Right ventricle myocardium inferior (tissue), 1 donor: ENCODE results near the gene ERV3-1. TPM values are rescaled to one million over a fixed set of nuclear protein-coding genes. Genes with fewer than 3 reads are reported as not detected.
"Not testable (repeated sequence)": the region's sequence is repeated elsewhere in the genome, so short reads cannot be mapped to it uniquely, and the experiment has no call there.

Experiments used
- ATAC-seq: fragments of 200-7000 bp; cut with Tn5 transposase; one replicate; pipeline ENCODE4 v1.9.1; 2020; ENCODE audit warnings: mild to moderate bottlenecking, moderate library complexity
- DNase-seq: peaks from one replicate; pipeline ENCODE4 v3.0.0; 2021; ENCODE audit errors: missing footprints
- intact Hi-C: fragments of 100-400 bp; cut with DNase I; formaldehyde crosslinking; loops from one replicate; pipeline ENCODE4 v1.11.0; 2022
- total RNA-seq: library from RNA; stranded (reverse); fragmentation: NEBNext Ultra II Directional; extraction: Animal tissue kit (Norgen Biotek cat#: 25700); gene quantifications from one replicate; pipeline ENCODE4 v1.2.1, GENCODE V29; 2021
- donor health status: DM: no; HTN: yes; CAD: no; lungs with severe emphysema.

ERV3-1 gene
- total RNA-seq, 1 donor from 2014 or later: 5.4 TPM

DNA sequence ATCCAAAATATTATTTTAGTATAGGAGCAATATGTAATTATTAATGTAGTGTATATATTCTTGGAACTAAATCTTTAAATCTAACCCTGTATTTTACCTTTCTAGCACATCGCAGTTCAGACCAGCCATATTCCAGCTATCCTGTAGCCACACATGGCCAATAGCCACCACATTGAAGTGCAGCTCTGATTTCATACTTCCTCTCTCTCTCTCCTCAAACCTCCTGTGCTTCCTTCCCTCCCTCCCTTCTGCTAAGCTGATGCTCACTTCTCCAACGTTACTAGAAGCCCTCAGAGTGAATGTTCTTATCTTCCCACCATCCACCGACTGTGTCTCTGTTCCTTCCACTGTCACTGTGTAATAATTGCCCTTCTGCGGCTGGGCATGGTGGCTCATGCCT lies 549 bp upstream of the ERV3-1 start:
- DNase-seq, ATAC-seq, intact Hi-C loops: not testable (repeated sequence)

DNA sequence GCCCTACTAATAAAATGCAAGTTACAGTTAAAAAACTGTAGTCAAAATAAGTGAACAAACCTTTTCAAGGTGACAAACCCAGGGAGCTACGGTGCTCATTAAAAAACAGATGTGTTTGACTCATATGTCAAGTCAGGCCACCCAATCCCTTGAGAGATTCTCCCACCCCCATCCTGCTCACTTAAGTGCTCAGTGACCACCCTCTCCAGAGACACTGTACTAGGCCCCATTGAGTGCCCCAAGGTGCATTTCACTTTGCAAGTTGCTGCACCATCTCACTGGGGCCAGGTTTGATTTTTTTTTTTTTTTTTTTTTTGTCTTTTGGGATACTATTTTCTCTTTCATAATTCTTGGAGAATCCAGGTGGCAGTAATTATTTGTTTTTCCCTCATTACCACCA lies 1.9 kb downstream of the ERV3-1 start:
- DNase-seq (no peak), ATAC-seq (no peak)
- intact Hi-C loops: no loop called here

DNA sequence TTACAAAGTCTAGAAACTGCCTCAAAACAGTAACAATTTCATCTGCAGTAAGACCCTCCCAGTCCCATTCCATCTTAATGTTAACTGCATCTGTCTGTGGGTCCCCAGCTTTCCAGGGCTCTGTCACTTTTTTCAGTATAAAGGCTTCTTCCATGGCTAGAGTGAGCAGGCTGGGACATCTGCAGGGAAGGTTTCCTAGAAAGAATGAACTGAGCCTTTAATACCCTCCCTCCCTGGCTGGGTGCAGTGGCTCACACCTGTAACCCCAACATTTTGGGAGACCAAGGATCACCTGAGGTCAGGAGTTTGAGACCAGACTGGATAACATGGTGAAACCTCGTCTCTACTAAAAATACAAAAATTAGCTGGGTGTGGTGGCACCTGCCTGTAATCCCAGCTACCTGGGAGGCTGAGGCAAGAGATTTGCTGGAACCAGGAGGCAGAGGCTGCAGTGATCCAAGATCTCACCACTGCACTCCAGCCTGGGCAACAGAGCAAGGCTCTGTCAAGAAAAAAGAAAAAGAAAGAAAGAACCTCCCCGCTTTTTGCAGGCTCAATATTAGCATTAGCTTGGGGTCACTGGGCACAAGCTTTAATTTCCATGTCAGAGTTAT lies 3.4 kb downstream of the ERV3-1 start:
- ATAC-seq: no peak
- intact Hi-C loops: no loop called here
- no peak for DNase-seq

DNA sequence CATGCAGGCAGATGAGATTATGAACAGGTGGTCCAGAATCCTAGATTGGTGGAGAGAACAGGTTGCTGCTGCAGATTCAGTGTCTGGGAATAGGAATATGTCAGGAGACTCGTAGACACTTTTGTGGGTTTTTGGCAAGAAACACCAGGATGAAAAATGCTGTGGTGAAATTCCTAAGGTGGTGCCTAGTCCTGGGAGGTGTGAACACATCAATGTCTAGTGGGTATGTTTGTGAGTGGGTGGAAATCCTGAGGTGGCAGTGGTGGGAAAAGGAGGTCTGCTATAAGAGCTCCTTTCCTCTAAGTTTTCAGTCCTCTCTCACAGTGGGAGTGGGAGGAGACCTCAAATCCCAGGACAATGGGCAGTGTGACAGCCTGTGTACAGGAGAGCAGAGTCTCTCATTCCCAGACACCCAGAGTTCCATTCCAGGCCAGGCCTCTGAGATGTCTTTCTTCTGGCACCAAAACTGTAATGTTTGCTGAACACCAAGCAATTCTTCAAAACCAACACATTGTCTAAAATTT lies 5.1 kb downstream of the ERV3-1 start:
- intact Hi-C loops: no loop called here
- DNase-seq (no peak), ATAC-seq (no peak)

DNA sequence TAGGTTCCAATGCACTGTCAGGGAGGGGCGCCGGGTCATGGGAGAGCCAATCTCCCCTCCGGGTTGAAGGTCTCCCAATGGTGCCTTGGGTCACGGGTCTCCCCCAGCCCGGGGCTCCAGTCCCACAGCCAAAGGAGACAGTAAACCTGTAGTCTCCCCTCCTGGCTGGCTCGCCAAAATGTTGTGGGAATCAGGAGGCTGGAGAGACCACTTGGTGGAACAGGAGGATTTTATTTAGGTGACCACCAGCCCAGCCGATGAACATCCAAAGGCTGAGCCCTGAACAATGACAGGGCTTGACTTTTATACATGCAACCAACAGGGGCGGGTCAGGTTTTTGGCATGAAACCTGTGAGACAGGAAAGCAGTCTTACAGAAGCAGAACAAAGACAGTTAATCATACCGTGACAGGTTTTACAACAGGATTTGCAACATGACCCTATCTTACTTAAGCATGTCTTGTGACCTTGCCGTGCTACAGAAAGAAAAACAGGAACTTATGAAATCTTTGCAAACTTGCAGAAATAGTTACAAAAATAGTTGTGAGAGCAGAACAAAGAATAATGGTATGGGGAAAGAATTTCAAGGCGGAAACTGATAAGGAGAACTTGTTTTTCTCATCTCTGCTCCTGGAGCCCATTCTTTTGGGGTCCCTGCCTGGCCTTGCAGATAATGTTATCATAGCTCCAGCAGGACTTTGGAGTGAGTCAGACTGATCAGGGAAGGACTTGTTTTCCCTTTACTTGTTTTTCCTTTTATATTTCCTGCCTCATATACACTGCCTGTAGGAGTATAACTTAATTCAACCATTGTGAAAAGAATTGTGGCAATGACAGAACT lies 7.1 kb downstream of the ERV3-1 start:
- no peak for DNase-seq

DNA sequence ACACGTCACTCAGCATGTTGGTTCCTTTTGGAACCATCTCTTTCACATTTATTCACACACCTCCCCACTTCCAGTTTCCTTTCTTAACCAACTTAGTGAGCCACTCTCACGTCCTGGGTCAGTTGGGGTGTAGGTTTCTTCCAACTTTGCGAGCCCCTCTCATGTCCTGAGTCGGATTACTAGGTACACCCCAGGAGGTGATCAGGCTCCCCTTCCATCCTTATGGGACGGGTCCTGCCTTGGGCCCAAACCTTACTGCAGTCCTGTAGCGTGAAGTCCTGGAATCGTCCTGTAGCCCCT lies 7.7 kb downstream of the ERV3-1 start:
- intact Hi-C loops: no loop called here
- no peak for DNase-seq
- ATAC-seq: no peak

More for the DNA sequence above, 7.1 kb downstream of the ERV3-1 start:
- ATAC-seq: no peak
- intact Hi-C loops: no loop called here

DNA sequence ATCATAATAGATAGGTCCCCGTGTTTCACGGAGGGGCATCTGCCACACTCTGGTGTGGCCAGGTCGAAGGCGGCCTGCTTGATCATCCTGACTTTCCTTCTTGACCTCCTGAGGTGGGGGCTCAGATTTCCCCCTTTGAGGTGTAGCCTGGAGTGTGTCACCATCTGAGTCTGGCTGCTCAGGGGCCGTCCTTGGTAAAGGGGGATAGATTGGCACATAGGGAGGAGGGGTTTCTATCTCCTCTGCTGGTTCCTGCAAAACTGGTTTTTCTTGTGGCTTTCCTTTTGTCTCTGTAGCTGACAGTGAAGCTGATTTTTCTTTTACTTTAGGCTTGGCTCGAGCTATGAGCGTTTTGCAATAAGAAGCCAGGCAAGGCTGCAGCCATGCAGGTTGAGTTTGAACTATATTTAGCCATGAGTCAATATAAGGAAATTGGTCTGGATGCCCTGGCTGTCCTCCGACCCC lies 8.5 kb downstream of the ERV3-1 start:
- ATAC-seq: peak; percentile 65

DNA sequence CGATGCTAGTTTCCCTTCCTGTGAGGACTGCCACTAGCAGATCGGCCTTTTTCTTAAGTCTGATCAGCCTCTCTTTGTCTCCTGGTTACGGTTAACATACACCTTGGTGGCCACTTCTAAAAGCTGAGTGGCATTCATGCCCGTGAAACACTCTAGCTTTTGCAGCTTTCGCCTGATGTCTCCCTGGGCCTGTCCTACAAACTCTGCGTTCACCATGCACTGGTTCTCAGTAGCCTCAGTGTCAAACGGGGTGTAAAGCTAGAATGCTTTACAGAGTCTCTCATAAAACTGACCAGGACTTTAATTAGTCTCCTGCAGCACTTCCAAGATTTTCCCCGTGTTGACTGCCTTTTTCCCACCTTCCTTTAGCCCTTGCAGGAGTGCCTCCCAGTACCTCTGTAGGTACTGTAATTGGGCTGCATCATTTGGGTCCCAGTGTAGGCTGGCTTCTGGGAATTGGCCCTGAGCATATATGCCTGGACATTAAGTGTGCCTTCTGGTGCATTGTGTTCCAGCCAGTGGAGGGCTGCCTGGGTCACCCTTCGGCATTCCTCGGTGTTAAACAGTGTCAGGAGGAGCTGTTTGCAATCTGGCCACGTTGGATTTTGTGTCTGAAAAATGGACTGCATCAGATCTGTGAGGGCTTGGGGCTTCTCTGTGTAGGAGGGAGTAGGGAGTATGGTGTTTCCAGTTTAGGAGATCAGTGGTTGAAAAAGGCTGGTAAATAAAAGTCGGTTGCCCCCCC lies 9.2 kb downstream of the ERV3-1 start:
- DNase-seq: no peak
- peak; percentile 56 for ATAC-seq
- intact Hi-C loops: no loop called here

More for the DNA sequence above, 8.5 kb downstream of the ERV3-1 start:
- DNase-seq: no peak
- intact Hi-C loops: no loop called here

DNA sequence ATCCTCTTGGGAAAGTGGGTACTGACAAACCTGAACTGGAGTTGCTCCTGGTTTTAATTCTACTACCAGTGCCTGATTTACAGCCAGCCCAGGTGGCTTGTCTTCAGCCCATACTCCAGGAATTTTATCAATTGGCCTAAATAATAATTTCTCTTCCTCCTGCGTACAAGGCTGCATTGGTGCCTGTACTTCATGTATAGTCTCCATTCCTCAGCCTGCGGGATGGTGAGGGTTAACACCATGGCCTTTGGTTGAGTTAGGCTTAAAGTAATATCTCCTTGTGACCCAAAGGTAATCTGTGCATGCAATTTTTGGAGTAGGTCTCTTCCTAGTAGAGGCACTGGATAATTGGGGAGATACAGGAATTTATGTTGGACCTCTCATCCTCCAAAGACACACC lies 10.2 kb downstream of the ERV3-1 start:
- DNase-seq: no peak
- intact Hi-C loops: no loop called here
- no peak for ATAC-seq

DNA sequence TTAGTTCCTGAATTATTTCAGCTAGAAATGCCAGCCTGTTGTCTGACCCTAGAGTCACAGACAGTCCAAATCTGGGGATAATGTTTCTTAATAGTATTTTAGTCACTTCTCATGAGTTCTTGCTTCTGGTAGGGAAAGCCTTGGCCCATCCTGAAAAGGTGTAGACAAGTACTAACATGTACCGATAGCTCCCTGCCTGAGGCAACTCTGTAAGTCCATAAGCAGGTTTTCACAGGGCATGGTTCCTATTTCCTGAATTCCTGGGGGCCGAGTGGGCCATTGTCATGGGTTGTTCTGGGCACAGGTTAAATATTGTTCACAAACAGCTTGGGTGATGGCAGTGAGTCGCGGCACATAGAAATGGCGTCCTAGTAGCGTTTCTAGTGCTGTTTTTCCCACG lies 12.6 kb downstream of the ERV3-1 start:
- ATAC-seq (no peak), DNase-seq (no peak)
- intact Hi-C loops: no loop called here

DNA sequence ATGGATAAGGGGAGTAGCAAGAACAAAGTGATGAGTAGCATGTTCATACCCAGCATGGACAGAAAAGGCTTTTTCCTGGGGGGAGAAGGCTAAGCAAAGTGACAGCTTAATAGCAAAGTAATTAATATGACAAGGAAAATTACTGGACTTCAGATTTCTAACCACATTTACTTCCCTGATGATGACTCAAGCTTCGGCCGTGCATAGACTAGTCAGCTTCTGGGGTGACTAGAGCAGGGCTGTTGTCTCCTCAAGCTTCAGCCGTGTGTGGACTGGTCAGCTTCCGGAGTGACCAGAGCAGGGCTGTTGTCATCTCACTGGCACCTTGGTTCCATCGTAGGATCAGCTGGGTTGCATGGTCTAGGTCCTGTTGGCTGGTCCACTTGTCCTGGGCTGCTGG lies 13.5 kb downstream of the ERV3-1 start:
- no peak for ATAC-seq
- intact Hi-C loops: no loop called here
- no peak for DNase-seq

DNA sequence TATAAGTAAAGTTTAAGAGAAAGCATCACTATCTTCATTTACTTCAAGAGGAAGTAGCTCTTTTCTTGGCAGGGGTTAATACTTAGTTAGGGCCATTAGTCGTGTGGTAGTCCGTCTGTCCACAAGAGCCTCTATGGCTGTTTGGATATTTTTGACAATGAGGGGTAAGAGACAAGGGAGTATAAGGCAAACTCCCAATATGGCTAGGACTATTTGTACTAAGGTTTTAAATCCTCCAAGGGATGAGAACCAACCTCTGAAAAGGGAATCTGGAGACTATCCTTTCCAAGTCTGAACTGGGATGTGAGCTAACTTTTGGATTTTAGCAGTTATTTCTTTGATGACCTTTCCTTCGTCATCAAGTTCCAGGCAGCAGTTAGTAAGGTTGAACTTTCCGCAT lies 15.6 kb downstream of the ERV3-1 start, which contains the start of gene ZNF117:
TSS of gene ZNF117 (minus strand) at position 101 of the 400 bp plus-strand sequence.
- DNase-seq (no peak), ATAC-seq (no peak)
- intact Hi-C loops: no loop called here

DNA sequence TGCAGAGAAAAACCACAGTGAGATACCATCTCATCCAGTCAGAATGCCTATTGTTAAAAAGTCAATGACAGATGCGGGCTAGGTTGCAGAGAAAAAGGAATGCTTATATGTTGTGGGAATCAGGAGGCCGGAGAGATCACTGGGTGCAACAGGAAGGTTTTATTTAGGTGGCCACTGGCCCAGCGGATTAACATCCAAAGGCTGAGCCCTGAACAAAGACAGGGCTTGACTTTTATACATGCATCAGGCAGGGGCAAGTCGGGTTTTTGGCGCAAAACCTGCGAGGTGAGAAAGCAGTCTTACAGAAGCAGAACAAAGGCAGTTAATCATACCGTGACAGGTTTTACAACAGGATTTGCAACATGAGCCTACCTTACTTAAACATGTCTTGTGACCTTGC lies 16.3 kb downstream of the ERV3-1 start:
- ATAC-seq: no peak

DNA sequence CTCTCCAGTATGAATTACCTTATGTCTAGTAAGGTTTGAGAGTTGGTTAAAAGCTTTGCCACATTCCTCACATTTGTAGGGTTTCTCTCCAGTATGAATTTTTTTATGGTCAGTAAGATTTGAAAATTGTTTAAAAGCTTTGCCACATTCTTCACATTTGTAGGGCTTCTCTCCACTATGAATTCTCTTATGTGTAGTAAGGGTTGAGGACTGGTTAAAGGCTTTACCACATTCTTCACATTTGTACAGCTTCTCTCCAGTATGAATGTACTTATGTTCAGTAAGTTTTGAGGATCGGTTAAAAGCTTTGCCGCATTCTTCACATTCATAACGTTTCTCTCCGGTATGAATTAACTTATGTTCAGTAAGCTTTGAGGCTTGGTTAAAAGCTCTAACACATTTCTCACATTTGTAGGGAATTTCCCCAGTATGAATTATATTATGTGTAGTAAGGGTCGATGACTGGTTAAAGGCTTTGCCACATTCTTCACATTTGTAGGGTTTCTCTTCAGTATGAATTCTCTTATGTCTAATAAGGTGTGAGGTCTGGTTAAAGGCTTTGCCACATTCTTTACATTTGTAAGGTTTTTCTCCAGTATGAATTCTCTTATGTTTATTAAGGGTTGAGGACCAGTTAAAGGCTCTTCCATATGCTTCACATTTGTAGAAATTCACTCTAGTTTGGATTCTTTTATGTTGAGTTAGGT lies 27.8 kb downstream of the ERV3-1 start:
- intact Hi-C loops: no loop called here
- ATAC-seq: no peak
- DNase-seq: no peak

More for the DNA sequence above, 16.3 kb downstream of the ERV3-1 start:
- DNase-seq: no peak
- intact Hi-C loops: no loop called here

DNA sequence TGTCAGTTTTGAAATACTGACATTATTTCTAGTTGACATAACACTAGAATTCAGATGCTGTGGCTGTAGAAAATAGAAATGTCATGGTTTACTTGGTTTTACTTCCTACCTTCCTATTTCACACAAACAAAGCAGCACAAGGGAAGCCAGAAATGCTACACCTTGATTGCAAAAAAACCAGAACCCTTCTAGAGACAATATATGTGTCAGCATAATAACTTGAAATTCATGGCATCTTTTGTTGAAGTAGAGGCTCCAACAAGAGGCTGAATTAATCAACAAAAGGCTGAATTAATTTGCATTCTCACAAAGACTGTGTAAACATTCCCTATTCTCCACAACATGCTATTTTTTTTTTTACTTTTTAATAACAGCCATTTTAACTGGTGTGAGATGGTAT lies 40.9 kb downstream of the ERV3-1 start:
- intact Hi-C loops: no loop called here
- no peak for ATAC-seq
- no peak for DNase-seq

DNA sequence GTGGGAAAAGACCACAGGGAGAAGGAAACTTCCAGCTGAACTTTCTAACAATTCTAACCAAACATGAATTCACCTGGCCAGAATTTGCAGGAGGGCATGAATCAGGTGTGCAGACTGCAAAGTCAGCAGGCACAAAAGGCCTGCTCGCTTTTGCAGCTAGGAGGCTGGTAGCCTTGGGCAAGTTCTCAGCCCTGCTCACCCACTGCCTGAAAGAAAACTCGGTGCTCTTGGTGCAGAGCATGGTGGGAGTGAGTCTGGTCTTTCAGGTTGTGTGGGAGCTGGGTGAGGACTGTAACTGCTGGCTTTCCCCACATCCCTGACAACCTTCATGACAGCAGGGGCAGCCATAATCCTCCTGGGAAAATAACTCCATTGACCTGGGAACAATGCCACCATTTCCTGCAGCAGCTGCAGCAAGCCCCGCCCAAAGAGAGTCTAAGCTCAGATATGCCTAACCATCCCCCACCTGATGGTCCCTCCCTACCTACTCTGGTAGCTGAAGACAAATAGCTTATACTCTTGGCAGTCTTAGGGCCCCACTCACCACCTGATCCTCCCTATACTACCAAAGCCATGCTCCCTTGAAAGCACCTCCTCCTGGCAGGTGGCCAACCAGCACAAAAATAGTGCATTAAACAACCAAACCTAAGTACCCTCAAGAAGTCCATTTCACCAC lies 47.3 kb downstream of the ERV3-1 start:
- ATAC-seq (no peak), DNase-seq (no peak)
- intact Hi-C loops: no loop called here

DNA sequence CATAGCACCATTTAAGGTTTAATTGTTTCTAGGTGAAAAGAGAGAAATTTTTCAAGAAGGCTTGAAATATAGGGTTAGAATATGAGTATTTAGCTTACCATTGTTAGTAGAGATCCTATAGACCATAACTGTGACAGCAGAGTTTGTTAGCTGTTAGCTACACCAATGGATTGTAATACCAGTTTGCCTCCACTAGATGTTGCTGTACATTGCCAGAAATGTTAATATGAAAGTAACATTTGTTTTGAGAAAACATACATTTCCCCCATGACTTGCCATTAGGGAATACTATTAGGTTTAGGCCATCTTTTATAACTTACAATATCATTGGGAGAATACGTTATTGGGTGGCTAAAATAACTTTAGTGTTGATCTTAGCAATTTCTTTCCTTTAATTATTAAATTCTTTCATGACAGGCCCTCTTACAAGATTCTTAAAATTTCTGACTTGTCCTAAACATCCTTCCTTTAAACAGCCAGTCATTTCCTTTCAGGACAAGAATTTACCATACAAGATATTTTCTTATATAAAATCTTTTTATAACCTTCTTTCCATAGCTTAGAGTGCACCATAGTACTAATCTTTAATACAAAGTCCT lies 55.1 kb downstream of the ERV3-1 start:
- ATAC-seq: no peak
- no peak for DNase-seq
- intact Hi-C loops: loop anchor here (1.0 kb wide), 1 partner anchor 356 kb away; no protein-coding TSS in a partner anchor

DNA sequence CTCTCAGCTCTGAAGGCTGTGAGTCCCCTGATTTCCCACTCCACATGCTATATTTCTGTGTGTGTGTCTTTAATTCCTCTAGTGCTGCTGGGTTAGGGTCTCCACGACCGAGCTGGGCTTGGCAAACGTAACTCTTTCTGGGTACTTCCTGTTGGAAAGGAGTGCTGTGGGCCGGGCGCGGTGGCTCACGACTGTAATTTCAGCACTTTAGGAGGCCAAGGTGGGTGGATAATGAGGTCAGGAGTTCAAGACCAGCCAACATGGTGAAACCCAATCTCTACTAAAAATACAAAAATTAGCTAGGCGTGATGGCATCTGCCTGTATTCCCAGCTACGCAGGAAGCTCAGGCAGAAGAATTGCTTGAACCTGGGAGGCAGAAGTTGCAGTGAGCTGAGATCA lies 55.8 kb downstream of the ERV3-1 start:
- DNase-seq, ATAC-seq: not testable (repeated sequence)
- intact Hi-C loops: loop anchor here (1.0 kb wide), 1 partner anchor 357 kb away; no protein-coding TSS in a partner anchor
